HG02938 (cell line): Measurements from ENCODE around the gene PRKCZ.

Source experiments
- ATAC-seq: cut with Tn5 transposase; IDR thresholded peaks from one replicate; pipeline ENCODE4 v1.9.1; 2021; ENCODE audit warnings: mild to moderate bottlenecking, moderate library complexity; ENCODE audit not compliant: unreplicated experiment

Gene PRKCZ

DNA sequence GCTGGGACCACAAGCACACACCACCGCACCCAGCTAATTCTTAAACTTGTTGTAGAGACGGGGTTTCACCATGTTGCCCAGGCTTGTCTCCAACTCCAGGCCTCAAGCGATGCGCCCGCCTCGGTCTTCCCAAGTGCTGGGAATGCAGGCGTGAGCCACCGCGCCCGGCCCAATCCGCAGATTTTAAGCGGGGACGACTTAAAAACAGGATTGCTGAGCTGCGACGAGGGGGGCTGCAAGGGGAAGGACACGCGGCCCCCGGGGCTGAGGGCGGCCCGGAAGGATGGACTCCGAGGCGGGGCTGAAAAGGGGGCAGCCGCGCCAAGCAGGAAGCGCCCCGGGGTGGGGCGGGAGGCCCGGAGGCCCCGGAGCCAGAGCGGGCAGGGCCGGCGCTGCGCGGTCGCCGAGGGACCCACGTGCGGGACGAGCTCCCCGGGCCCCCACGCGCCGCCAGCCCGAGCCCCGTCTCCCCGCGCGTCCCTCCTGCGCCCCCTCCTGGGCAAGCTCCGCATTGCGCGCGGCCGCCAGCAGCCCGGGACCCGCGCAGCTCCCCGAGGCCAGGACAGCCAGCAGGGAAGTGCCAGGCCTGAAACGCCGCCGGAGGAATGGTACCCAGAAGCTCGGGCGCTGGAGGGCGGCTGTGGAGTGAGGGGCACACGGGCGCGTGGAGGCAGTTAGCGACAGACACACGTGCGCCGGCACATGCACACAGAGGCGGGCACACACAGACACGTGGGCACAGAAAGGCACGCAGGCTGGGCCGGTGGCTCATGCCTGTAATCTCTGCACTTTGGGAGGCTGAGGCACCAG is 5.5 kb upstream of the PRKCZ start:
- ATAC-seq, result no peak

DNA sequence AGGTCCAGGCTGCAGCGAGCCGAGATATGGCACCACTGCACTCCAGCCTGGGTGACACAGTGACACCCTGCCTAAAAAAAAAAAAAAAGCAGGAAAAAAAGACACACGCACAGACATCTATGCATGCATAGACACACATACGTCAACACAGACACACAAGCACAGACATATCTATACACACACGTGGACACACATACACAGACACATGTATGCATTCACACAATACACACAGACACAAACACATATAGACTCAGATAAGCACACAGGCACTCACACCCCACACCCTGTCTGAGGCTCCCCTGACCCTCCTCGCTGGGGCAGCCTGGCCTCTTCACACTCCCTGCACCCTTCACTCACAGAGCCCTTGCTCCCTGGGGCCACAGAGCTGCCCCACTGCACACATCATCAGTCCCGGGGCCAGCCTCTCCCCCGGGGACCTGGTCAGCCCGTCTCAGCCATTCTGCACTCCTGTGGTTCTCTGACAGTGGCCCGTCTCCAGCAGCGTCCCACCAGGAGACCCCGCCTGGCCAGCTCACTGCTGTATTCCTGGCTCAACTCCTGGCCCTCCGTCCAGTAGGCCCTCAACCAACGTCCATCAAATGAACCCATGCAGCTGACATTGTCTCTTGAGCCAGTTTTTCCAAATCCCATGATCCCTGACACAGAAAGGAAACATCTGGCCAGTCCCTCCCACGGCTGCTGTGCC is 4.6 kb upstream of the PRKCZ start:
- no peak for ATAC-seq

DNA sequence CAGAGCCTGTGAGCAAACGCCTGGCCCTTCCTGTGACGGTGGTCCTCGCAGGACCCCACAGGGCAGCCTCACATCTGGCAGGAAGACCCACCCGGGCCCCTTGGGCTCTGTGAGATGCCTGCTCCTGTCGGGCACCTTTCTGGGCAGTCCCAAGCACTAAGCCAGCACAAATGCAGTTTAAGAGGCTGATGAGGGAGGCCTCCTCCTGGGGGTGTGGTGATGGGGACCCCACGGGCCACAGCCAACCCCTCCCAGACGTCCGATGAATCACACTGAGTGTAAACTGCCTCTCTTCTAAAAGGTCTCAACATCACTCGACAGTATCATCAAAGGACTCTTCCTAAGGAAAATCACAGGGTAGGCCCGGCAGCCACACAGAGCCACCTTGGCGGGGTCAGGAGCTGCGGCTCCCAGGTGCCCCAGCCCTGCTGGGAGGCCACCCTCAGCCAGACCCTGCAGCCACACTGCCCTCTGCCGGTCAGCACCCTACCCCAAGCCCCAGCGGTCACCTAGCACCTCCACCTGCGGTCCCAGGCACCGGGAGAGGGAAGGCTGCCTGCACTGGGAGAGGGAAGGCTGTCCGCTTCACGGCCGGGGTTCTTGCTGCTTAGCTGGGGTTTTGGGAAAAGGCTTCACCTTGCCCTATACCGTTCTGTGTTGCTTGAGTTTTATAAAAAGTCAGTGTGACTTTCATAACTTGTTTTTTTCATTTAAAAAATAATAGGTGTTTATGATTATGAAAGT is 3.9 kb upstream of the PRKCZ start:
- ATAC-seq, result no peak

DNA sequence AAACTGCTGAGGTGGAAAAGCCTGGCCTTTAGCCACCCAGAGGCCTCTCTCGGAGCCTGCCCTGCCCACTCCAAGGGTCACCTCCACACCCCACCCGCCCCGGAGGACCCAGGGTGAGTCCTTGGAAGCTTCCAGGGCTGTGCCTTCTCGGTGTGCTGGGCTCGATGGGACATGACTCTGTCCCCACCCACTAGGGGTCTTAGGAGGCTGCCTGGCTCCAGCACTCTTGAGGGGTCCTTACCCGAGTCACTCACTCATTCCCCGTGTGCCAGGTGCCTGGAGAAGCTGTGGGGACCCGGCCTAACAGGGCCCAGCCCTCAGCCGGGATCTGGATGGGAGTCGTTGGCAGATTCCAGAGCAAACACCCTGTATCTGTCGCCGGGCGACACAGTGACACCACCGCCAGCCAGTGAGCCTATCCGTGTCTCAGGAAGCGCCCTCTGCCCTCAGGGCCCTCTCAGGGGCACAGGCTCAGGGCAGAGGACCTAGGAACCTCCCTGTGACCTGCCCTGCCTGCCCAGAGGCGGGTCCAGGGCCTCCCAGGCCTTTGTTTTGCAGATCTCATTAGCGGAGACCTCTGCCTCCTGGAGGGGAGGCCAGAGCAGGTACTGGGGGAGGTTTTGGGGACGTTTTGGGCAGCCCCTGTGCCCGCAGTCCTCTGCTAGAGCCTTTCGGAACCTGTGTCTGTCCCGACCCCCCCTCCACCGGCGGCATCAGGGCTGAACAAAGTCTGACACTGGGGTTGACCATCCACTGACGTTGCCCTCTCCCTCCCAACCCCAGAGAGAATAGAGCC is 3.1 kb upstream of the PRKCZ start:
- no peak for ATAC-seq

DNA sequence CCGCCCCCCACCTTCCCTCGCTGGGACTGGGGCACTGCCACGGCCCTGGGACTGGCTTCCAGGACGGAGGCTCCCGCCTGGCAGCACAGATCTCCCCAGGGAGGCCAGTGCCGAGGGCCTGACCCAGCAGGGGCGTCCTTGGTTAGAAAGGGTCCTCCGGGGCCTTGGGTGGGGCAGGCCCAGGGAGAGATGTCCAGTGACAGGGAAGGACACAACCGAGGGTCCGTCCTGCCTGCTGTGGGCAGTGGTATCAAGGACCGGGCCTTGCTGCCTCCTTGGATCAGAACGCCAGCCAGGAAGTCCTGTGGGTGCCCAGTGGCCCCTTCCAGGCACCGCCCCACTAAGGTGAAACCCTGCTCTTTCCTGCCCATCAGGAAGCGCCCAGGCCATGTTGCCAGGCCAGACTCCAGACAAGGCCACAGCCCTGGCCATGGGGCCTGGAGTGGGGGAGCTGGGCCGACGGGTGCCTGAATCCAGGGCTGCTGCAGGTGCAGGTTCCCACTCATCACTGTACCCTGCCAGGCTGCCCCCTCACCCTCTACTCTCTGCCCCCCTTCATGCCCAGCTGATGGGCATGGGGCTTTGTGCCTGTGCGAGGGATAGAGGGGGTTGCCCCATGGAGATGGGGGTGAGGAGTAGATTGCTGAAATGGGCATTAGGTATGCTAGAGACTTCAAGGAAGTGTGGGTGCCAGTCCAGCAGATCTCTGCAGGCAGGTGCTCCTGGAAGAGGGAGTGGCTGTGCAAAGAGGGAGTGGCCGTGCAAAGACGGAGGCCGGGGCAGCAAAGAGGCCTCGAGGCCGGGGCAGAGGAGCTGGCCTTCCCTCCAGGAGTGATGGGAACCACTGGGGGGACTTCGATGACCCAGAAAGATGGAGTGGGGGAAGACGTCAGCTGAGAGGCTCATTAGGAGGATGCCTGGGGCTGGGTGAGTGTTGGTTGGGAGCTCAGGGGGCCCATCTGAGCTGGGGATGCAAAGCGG is 2.2 kb upstream of the PRKCZ start:
- no peak for ATAC-seq

DNA sequence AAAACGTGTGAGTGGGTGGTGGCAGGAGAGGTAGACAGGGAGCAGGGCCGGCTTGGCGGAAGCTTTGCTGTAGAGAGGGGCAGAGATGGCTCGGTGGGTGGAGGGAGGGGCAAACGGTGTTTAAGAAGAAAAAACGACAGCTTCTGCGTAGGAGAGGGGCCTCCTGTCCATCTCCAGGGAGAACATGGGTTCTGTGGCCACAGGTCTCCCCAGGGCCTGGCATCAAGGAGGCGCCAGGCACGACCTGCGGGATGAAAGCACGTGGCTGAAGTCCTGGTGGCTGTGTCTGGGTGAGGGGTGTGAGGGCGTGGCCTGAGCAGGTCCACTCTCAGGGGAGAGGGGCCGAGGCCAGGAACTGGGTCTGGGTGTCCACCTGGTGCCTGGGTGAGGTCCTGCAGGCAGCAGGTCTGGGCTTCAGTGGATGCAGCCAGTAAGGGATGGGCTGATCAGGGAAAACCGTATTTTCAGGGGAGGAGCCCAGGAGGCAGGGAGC is 940 bp upstream of the PRKCZ start:
- ATAC-seq, result no peak

DNA sequence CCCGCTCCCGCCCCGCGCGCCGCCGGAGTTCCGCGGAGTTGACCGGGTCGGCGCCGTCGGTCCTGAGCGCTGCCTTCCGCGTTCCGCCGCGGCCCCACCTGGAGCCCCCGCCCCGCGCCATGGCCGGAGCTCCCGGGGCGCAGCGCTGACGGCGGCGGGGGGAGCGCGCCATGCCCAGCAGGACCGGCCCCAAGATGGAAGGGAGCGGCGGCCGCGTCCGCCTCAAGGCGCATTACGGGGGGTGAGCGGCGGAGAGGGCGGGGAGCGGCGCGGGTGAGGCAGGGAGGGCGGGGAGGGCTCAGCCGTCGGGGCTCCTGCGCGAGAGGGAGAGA is 216 bp downstream of the PRKCZ start:
- ATAC-seq, result no peak

DNA sequence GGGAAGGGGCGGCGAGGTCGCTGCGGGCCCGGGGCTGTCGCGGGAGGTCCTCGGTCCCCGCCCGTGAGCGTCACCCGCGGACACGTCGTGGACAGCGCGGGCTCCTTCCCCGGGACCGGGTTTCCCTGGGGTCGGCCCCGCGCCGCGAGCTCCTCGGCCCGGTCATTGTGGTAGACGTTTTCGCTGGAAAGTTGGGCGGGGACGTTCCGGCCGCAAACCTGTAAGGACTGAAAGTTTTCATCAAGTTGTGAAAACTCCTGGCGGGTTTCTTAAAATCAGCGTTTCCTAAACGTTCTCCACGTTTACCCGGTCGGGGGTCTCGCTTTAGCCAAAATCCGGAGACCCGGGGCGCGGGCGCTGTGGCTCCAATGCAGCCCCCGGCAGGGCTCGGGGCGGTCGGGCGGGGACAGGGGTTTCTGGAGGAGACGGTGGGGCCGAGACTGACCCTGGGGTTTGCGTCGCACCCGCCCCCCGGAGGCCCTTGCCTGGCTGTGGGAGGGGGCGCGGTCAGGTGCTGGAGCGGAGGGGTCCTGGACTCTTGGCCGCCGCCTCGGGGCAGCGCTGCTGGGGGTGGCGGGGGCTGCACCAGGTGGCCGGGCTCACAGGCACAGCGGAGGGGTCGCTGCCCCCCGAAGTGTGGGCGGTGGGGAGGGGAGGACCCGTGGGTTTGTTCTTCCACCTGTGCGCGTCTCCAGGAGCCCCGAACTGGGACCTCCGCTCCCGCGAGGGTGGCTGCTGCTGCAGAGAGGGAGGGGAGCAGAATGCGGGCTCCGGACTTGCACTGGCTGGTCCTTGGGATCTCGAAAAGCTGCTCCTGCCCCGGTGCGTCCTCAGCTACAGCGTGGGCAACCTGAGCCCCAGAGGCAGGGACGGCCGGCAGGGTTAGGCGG is 827 bp downstream of the PRKCZ start:
- no peak for ATAC-seq

DNA sequence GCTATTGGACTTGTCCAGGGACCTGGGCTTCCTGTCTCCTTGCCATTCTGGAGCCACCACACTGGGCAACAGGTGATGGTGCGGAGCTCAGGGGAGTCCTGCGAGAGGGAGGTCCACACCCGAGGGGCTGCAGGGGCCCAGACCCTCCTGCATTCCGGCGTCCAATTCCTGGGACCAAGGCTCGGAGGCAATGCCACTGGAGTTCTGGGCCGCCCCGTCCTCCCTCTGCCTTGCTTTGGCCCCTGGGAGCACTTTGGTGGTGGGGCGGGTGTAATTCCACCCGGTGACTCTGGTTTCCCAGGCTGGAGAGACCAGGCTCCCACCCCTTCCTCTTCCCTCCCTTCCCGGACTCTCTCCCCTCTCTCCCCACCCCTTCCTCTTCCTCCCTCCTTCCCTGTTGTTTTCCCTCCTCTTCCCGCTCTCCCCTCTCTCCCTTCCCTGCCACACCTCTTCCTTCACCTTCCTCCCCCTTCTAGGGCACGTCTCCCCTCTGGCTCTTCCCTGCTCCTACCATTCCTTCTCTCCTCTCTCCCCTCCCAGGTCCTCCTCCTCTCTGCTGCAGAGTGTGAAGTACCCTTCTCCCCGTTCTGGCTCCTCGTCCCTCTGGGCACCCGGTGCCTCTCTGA is 2.0 kb downstream of the PRKCZ start:
- no peak for ATAC-seq

DNA sequence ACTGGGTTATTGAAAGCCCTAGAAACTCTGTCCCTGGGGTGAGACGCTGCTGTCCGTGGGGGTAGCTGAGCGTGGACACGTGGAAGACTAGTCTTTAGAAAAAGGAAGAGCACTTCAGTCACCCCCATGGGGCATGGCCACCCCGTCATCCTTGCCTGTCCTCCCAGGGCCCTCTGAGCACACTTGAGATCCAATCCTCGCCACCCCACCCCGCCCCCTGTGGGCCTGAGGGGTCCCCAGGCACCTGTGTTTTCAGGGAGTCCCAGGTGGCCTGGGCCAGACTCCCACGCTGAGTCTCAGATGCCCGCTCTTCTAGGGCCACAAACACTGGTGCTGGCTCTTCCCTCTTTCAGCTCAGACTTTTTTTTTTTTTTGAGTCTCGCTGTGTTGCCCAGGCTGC is 2.5 kb downstream of the PRKCZ start:
- ATAC-seq, result no peak

DNA sequence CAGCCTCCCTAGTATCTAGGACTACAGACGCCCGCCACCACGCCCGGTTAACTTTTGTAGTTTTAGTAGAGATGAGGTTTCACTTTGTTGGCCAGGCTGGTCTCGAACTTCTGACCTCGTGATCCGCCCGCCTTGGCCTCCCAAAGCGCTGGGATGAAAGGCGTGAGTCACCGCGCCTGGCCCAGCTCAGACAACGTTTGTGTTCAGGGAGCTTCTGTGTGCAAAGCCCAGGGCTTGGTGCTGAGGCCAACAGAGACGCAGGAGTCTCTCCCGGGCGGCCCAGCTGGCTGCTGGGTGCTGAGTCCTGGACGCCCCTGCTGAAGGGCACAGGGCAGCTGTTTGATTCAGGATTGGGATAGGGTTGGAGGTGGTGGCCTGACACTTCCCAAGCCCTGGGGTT is 3.0 kb downstream of the PRKCZ start:
- ATAC-seq, result no peak

DNA sequence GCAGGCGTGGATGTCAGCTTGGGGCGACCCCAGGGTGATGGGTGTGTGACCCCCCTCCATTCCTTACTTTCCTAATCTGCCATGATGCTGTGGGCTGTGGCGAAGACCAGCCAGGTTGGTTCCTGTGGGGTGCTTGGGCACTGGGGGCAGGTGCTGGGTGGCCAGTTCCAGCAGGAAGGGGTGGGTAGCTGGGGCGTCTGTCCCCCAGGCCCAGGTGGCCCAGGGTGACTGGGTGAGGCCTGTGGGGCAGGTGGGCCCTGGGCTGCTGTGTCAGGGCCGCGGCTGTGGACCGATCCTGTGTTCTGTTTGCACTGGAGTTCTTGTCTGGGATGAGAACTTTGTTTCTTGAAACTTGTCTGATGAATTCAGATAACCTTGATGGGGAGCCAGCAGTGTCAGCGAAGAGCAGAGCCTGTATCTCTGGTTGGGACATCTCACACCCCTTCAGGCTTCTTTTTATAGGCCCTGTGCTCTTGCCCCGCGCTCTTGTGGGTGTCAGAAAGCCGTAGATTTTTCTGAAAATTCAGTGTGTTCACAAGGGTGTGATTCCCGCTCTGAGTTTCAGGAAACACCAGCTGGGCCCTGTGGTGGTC is 3.7 kb downstream of the PRKCZ start:
- ATAC-seq, result no peak

DNA sequence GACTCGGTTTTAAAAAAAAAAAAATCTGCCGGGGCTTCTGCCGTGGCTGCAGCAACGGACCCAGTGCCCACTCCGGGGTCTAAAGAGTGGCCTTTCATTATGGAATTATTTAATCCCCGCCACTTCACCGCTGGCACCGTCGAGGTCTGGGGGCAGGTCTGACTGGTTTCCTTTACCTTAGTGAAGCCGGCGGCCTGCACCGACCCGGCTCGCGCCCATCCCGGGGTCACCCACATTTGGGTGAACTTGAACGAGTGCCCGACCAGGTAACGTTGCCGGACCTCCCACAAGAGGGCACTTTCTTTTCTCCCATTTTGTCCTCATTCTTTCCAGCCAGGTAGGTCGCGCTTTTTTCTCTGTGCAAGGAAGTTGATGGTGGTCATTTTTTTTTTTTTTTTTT is 4.3 kb downstream of the PRKCZ start:
- no peak for ATAC-seq

DNA sequence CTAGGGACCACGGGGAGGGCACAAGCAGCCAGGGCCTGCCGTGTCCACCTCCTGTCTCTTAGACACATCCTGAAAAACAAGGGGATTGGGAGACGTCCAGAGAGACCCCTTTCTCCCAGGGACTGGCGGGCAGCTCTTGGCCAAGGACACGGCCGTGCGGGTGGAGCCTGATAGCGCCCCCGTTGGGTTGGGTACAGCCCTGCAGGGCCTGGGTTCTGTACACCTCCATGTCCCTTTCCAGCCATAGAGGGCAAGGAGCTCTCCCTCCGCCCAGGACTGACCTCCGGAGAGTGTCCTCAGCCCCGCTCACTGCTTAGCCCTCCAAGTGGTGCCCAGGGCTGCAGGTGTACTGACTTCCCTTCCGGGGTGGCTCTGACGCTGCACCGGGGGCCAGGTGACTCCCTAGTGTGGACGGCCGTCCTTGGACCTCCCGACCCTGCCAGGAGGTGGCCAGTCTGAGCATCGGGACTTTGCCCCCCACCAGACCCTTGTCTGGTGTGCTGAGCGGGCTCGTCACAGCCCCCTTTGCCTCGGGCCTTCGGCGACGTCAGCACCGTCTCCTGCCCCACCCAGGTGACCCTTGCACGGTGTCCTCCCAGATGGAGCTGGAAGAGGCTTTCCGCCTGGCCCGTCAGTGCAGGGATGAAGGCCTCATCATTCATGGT is 5.8 kb downstream of the PRKCZ start:
- no peak for ATAC-seq

DNA sequence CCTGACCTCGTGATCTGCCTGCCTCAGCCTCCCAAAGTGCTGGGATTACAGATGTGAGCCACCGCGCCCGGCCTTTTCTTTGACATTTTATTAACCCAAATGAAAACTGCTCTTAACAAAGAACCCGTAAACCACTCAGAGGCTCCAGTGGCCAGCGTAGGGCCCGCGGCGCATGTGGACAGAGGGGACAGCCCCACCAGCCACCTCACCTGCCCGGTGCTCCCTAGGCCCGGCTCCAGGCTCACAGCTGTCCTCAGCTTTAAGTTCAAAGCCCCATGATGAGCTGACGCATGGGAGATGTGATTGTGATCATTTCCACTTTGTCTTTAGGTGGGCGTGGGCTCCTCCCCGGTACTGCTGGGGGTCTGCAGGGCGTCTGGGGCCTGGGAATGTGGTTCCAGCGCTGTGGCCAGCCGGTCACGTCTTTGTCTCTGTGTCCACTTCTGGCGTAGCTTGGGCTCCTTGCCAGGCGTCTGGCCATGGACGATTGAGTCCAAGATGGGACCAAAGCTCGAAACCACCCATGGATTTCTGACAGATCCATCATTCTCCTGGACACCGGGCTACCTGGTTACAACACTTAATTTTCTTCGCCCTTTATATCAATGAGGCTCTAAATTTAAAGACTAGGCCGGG is 6.9 kb downstream of the PRKCZ start:
- ATAC-seq, result no peak

DNA sequence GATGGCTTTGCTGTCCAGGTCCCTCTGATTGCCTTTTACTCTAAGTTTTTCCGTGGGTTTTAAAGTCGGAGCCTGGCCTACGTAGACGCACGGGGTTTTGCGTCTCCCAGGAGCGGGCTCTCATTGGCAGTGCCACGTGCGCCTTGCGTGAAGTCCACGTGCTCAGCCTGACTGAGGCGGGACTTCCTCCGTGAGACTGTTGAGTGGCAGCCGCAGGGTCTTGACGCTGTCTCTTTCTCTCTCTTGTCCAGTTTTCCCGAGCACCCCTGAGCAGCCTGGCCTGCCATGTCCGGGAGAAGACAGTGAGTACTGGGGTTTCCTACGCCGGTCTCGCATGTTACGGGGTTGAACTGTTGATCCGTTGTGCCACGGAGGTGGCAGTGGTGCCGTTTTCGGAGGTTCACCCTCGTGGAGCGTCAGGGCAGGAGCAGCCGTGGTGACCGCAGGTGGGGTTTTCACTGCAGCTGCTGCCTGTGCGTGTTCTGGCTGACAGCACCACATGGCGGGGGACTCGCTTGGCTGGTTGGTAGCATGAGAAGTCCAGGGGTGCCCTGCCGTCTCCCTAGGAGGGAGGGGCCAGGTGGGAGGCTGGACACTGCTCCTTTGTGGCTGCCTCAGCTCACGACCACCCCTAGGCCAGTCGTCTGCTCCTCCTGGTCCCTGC is 9.2 kb downstream of the PRKCZ start:
- no peak for ATAC-seq
